Nephron progenitor cell (in vitro differentiated cells): ENCODE results near the gene SFXN5.

Experiments used
- DNase-seq: peaks from one replicate; pipeline ENCODE4 v3.0.0; 2021
- H3K27ac Mint-ChIP-seq: 2 replicates; pipeline ENCODE4 v1.8.0; 2021; ENCODE audit warnings: mild to moderate bottlenecking, moderate library complexity, mixed read lengths
- H3K27me3 Mint-ChIP-seq: 2 replicates; pipeline ENCODE4 v1.8.0; 2021; ENCODE audit warnings: mild to moderate bottlenecking, low read depth, mixed read lengths; ENCODE audit not compliant: poor library complexity
- H3K36me3 Mint-ChIP-seq: 2 replicates; pipeline ENCODE4 v1.8.0; 2021; ENCODE audit warnings: low read depth, mixed read lengths
- H3K4me1 Mint-ChIP-seq: 2 replicates; pipeline ENCODE4 v1.8.0; 2021; ENCODE audit warnings: mixed read lengths
- H3K4me3 Mint-ChIP-seq: 2 replicates; pipeline ENCODE4 v1.8.0; 2021; ENCODE audit warnings: mild to moderate bottlenecking, moderate library complexity, mixed read lengths
- H3K9me3 Mint-ChIP-seq: 2 replicates; pipeline ENCODE4 v1.8.0; 2021; ENCODE audit warnings: mild to moderate bottlenecking, moderate library complexity, mixed read lengths
- CTCF ChIP-seq: fragments of 200-600 bp; sonication (generic); IDR thresholded peaks from 2 replicates; pipeline ENCODE4 v1.5.0; 2021; ENCODE audit warnings: antibody characterized with exemption

SFXN5 gene

GRCh38 chr2:72991439-72991725 is 80.1 kb downstream of the SFXN5 start:
- Mint-ChIP-seq H3K4me1 (peaks cover 15% of the 10 kb centered on the region), H3K27me3 (peaks cover 4% of the 10 kb centered on the region), H3K4me3 (no peak overlapping the region), H3K36me3 (no peaks in the 10 kb centered on the region), H3K9me3 (no peaks in the 10 kb centered on the region), H3K27ac (no peak overlapping the region)
- no peak for DNase-seq
- no peak for TF ChIP-seq CTCF

DNA sequence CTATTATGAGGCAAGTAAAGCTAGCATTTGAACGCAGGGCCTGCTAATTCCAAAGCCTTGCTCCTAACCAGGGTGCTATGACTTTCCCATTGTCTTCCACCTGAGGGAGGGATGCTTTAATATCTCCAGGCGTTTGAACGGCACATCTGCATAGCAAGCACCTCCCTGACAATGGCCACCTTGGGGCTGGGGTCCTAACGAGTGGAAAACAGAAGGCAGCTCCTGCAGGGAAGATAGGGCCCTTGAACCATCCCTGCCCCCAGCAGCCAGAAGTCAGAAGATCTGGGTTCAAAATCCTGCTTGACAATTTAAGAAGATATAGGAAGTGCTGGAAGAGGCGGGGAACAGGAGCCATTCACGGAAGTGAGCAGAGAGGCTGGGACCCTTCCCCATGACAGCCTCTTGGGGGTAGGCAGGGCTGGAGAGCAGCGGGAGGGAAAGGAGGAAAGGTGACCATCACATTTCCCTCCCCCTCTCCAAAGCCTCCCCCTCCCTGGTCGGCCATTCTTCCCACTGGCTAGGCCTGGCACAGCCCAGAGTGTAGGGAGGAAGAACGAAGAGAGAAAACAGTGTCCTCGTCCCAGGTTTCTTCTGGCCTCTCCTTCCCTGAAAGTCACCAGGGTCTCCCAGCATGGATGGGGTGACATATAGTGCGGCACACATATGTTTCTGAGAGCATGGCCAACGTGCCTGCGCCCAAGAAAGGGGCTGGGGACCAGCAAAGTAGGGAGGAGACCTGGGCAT is 80.6 kb downstream of the SFXN5 start:
- no peak for DNase-seq
- Mint-ChIP-seq H3K9me3 (no peaks in the 10 kb centered on the region), H3K4me1 (peaks cover 13% of the 10 kb centered on the region), H3K36me3 (no peaks in the 10 kb centered on the region), H3K4me3 (no peak overlapping the region), H3K27ac (no peak overlapping the region), H3K27me3 (peaks cover 4% of the 10 kb centered on the region)
- TF ChIP-seq CTCF = no peak

DNA sequence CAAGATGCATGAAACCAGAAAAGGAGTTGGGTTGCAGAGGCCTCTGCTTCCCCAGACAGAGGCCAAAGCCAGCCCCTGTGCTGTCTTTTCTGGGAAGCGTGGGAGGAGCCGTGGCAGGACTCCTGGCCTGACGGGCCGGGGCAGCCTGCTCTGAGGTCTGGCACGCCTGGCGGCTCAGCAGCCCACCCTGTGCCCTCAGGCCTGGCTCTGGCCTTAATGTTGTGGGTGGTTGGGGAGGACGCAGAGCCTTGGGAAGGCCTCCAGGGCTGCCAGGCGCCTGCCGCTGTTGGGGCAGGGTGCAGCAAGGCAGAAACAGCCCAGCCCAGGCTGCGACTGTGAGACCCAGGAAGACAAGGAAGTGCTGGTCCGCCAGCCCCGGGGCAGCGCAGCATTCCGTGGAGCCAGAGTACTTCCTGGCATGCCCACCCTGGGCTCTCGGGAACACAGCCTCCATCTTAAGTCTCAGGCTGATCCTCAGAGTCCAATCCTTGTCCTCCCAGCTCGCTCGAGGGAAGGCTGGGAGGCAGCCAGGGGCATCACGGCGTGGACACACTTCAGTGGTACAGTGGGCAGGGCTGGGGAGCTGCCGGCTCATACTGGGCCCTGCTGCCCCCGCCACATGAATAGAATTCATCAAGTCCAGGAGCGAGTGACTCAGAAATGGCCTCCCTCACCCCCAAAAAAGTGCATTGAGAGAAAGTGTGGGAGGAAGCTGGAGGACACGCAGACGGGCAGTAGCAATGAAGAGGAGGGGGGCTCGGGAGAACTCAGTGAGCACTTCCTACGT is 81.5 kb downstream of the SFXN5 start:
- Mint-ChIP-seq H3K36me3 (no peaks in the 10 kb centered on the region), H3K27me3 (peaks cover 4% of the 10 kb centered on the region), H3K27ac (peak overlapping the region; percentile 84), H3K9me3 (no peaks in the 10 kb centered on the region), H3K4me1 (peaks cover 9% of the 10 kb centered on the region), H3K4me3 (no peak overlapping the region)
- DNase-seq = no peak
- TF ChIP-seq CTCF = no peak

DNA sequence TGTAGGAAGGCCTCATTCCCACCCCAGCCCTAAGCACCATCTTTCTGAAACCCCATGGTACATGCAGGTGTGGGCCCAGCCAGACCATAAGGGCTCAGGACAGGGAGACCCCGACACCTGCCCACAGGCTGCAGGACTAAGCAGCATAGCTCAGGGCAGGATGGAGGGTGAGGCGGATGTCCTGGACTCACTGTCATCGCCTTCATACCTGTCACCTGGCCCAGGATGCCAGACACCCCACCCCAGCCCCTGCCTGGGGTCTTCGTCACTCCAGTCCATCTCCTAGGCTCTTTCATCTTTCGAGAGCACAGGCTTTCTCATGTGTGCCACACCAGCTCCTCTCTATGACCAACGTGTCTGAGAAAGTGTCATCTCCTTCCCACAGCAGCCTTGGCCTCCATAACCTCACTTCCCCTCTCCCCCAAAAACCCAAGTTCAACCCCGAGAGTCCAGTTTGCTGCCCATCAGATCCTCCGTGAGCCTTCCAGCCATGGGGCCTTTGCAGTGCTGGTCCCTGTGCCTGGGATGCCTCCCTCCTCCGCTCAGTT is 82.7 kb downstream of the SFXN5 start:
- TF ChIP-seq CTCF = no peak
- Mint-ChIP-seq H3K4me3 (no peak overlapping the region), H3K4me1 (peaks cover 20% of the 10 kb centered on the region), H3K9me3 (no peaks in the 10 kb centered on the region), H3K27me3 (peaks cover 4% of the 10 kb centered on the region), H3K36me3 (no peaks in the 10 kb centered on the region), H3K27ac (no peak overlapping the region)
- DNase-seq = no peak

DNA sequence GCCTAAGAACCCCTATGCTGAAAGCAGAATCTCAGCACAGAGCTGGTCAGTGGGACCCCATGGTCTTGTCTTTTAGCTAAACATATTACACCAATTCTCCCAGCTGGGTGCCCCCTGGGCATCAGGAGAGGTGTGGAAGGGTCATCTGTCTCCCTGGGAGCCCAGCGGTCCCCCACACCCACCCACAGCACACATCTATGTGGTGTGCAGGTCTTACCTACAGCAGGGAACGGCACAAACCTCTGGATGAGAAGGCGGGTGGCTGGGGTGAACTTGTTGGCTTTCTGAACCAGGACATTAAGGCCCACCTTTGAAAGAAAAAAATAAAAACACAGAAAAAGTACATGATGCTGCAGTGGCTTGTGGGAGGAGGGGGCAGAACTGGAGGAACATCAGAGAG is 83.5 kb downstream of the SFXN5 start:
- DNase-seq = no peak
- Mint-ChIP-seq H3K36me3 (no peaks in the 10 kb centered on the region), H3K27me3 (peaks cover 4% of the 10 kb centered on the region), H3K4me1 (peaks cover 28% of the 10 kb centered on the region), H3K9me3 (no peaks in the 10 kb centered on the region), H3K27ac (no peak overlapping the region), H3K4me3 (no peak overlapping the region)
- TF ChIP-seq CTCF = no peak
